HUDEP-2 (cell line): ENCODE data around the gene ARHGAP24.
"Not testable (repeated sequence)": the region's sequence is repeated elsewhere in the genome, so short reads cannot be mapped to it uniquely, and the experiment has no call there.

ENCODE experiments used
- DNase-seq, 76 experiments: peaks; one replicate each; lab custom pipeline; 2025; ENCODE audit not compliant: unreplicated experiment in 76 of 76; lab: John Stamatoyannopoulos, UW

ARHGAP24 gene

DNA sequence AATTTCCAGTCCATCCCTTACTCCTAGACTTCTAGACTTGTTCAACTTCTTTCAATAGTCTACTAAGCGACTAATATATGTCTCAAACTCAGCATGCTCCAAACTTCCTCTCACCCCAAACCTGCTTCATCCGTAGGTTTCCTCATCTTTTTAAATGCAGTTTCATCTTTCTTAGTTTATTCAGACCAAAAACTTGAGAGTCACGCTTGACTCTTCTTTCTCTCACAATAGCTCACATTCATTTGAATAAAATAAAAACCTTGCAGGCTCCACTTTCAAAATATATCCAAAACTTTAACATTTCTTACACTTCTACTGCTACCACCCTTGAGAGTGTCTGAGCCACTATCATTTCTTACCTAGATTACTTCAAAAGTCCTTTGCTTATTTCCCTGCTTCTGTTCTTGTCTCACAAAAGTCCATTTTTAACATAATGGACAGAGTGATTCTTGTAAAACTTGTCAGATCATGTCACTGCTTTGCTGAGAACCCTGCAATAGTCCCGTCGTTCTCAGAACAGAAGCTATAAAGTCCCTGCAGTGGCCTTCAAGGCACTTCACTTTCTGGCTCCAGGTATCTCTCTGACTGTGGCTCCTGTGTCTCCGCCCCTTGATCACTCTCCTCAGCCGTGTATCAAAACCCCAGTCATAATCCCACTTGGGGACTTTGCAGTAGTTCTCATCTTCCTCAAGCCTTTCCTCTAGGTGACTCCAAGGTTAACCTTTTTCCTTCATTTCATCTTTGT, 167.6 kb downstream of the ARHGAP24 start:
- DNase-seq = no peak

DNA sequence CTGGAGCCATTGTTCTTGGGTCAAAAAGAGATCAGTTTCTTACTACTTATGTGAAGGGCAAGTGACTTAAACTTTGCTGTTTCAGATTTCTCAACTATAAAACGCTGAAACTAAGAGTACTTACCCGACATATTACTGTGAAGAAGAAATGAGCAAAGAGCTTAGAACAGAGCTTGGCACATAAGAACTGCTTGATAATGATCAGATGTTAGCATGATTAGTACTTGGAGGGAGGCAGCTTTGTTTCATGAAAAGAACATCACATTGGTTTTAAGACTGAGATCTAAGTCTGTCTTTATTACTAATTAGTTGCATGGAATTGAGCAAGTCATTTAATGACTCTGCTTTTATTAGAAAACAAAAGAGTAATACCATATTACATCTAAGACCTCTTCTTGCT, 169.1 kb downstream of the ARHGAP24 start:
- no peak for DNase-seq

DNA sequence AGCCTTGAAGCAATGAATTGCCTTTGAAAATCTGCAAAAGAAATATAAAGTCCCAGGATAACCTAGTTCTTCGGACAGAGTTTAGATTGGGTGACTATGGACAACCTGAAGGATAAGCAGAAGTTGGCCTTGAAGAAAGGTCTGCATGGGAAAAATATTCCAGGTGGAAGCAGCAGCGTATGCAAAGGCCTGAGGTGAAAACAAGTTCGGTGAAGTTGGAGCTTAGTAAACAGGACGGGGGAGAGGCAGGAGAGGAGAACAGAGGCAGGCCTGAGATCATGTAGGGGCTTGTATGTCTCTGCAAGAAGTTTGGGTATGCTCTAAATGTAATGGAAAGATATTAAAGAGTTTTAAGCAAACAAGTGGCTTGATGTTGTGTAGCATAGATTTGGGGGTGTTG, 176.0 kb downstream of the ARHGAP24 start:
- DNase-seq = no peak

DNA sequence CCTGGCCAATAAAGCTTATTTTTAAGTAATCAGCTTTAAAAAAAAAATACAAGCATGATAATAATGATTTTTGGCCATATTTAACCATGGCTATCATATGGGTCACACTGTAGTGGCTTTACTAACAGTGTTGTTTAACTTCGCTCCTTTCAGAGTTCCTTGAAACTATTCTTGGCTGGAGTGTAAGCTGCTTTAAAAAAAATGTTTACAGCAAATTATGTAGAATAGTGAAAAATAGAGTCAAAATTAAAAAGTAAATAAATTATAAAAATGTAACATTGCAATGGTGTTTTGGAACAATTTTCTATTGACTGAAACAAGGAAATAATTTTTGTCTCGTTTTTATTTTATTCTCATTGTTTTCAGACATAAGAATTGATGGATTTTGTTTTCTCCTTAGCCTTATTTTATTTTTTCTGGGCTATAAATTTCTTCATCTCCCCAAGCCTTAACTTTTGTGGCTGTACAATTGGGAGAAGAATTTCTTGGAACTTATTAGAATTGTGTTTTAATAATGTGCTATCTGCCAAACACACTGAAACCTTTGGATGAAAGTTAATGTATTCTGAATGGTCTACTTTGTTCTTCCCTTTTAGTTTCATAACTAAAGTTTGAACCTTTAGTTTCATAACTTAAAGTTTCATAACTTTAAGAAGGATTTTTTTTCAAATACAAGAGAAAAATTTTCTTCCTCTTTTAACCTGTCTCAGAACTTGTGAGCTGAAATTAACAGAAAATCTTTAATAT, 182.0 kb downstream of the ARHGAP24 start:
- DNase-seq = no peak

DNA sequence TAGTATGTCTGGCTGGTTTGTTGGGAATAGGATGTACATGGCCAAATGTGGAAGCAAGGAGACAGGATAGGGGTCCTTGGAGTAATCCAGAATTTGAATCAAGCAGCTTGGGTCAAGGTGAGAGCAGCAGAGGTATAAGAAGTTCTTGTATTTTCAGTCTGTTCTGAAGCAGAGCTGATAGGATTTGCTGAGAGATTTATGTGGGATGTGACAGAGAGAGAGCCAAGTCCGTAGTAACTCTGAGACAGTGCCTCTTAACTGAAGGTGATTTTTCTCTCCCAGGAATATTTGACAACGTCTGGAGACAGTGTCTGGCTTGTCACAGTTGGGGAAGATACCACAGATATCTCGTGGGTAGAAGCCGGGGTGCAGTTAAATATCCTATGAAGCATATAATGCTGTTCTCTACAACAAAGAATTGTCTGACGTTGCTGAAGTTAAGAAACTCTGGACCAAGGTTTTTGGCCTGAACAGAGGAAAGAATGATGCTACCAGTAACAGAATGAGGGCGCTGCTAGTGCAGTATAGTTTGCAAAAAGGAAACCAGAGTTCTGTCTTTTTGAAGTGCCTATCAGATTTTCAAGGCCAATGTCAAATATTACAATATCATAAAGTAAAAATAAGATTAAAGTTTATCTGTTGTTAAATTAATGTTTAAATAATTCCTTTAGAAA, 184.0 kb downstream of the ARHGAP24 start:
- no peak for DNase-seq

DNA sequence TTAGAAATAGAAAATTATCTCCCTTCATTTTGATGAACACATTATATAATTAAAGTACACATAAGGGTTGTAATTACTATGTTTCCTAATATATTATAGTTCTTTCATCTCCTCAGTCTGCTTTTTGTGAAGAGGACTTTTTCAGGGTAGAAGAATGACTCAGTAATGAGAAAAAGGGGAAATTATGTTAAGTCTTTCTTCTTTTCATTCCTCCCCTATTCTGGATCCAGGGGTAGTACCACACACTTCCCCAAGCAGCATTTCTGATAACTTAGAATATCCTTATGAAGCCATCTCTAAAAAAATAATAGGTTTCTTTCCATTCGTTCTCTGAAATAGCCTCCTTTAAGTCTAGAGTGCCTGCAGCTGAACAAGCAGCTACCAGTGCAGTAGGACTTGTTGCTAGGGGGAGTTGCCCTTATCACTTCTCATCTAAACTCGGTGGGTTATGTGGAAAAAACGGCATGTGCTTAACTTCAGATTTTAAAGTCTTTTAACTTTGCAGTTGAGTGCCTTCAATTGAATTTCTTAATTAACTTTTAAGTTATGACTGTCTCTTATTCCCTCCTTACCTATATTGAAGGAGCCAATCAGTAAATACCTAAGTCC, 184.8 kb downstream of the ARHGAP24 start:
- no peak for DNase-seq

DNA sequence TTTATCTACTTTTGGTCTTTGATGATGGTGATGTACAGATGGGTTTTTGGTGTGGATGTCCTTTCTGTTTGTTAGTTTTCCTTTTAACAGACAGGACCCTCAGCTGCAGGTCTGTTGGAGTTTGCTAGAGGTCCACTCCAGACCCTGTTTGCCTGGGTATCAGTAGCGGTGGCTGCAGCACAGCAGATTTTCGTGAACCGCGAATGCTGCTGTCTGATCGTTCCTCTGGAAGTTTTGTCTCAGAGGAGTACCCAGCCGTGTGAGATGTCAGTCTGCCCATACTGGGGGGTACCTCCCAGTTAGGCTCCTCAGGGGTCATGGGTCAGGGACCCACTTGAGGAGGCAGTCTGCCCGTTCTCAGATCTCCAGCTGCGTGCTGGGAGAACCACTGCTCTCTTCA, 191.7 kb downstream of the ARHGAP24 start:
- not testable (repeated sequence) for DNase-seq

DNA sequence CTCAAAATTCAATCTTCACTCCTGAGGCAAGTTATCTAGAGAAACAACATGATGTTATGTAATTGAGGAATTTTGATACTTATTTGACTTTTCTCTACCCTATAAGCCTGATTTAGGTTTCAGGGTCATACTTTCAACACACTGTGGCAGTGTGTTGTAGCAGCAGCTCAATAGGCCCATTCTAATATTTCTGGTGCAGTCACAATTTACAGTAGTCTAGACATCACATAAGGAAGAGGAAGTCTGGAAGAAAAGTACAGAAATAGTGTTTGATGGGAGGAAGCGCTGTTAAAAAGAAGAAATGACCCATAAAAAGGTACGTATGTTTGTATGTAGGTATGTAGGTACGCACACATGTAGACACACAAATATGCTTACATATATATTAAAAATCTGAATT, 194.3 kb downstream of the ARHGAP24 start:
- DNase-seq = no peak

DNA sequence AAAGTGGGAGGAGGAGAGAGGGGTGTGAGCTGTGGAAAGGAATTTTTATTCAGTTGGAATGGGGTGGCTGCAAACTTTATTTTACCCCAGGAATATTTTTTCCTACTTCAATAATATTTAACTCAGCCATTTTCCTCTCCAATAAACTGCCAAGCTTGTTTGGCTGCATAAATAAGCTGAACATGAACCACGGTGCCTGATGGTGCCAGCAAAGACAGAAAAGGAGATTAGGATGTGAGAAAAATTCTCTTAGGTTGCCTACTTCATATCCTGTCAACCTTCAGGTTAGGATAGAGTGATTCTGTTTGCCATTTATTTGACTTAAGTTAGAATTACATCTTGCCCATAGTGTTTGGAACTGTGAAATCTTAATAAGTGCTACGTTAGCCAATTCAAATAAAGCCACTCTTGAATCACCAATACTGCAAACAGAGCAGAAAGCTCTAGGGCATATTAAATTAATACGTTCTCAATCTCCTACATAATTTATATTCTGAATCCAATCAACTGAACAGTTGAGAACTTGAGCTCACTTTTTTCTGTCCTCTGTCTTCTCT, 195.1 kb downstream of the ARHGAP24 start:
- no peak for DNase-seq

DNA sequence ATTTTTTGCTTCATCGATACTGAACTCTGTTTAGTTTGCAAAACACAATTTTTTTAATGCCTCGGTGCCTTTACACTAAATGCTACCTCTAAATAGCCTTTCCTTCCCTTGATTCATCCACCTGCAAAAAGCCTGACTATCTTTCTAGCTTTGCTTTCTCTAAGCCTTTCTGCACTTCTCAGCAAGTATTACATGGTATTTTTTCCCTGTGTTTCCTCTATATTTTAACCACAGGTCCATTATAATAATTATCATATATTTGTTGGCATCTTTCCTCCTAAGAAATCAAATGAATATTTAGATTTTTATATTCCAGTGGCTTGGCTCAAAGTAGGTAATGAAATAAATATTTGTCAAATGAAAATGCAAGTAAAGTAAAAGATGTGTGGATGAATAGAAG, 196.2 kb downstream of the ARHGAP24 start:
- DNase-seq = no peak

DNA sequence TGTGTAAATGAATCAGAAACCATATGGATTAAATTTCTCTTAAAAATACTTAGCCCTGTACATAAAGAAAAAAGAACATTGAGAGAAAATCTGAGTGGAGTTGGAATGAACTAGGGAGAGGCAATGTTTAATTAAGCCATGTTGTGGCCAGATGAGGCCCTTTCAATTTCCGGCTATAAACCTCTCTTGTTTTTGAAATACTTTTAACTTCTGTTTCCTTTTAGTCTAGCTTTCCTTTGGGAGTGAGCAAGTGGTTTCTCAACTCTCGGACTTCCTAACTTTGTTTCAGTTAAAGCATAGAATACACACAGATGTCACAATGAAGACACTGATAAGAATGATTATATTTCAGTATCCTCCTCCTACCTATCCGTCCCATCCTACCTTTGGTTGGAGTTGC, 197.2 kb downstream of the ARHGAP24 start:
- DNase-seq = no peak

DNA sequence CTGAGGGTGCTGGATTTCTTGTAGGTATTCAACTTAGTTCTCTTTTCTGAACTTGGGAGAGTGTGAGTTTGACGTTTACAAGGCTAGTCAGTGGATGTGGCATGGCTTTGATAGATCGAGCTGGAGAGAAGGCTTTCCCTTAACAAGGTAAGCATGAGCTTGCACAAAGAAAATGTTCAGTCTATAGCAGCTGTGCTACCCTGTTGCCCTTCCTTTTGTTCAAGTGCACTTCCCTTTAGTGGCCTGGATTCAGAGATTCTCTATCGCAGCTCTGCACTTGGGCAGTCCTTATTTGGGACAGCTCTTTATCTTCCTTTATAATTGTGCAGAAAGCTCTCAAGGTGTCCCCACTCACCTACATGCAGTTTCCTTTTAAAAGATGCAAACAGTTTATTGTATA, 198.0 kb downstream of the ARHGAP24 start:
- DNase-seq = no peak

DNA sequence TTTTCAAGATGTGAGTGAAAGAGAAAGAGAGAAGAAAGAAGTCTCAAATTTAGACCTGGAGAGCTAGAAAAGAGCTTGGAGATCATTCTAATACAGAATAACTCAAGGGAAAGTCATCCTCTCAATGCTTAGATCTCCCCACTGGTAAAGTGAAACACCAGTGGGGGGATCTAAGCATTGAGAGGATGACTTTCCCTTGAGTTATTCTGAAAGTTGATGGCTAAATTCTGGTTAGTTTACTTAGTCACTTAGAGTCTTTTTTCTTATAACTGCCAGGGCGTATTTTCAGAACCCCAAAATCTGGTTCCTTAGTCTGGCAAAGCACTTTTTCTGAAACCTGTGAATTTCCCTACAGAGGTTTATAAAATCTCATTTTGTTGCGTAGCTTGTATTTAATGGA, 198.6 kb downstream of the ARHGAP24 start:
- no peak for DNase-seq

DNA sequence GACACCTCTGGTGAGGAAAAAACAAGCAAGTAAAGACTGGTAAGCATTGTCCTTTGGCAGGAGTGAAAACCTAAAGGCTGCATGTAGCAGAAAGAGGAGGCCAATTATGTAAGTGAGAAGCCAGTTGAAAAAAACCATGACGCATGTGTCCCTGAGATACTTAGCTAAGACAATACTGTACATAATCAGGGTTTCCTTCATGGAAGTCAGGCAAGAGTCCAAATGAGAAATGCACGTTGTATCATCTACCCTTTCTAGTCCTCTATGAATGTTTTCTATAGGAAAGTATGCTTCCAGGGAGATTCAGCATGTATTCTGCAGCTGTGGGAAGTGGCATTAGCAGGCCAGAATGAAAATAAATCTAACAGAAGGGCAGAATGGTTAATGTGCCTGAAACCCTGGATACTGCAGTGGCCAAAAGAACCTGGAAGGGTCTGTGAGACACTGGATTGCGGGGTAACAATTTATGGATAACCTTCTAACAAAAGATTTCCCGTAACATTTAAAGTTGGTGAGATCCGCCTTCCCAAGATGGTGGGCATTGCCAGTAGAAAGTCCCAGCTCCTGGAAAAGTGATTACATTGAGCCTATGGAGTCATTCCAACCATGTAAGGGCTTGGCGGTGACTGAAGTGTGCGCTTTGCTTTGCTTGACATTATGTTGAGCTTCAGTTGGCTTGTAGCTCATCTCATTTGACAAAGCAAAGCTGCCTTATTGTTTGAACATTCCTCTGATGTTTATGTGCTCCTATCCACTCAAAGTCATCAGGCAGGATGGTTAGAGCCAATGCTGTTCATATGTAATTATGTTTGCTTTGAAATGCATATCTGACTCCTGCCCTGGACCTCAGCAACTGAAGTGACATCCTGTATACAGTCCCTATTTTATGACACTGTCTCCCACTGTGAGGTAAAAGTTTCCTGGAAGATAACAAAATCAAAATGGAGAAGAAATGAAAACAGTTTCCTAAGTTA, 200.4 kb downstream of the ARHGAP24 start:
- DNase-seq = no peak

DNA sequence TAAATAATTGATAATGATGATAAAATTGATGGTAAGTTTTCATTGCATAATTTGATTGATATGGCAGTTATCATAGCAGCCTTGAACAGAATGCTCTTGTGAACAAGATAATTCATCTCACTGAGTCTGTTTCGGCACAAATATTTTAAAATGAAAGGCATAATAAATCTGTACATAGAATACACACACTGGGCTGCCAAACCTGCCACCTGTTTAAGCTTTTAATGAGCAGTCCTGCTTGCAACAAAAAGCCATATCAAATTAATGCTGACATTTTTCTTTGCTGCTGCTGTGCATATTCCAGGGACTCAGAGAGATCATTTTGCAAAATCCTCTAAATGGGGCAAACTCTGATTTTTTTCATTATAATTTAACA, 201.1 kb downstream of the ARHGAP24 start:
- DNase-seq = no peak

DNA sequence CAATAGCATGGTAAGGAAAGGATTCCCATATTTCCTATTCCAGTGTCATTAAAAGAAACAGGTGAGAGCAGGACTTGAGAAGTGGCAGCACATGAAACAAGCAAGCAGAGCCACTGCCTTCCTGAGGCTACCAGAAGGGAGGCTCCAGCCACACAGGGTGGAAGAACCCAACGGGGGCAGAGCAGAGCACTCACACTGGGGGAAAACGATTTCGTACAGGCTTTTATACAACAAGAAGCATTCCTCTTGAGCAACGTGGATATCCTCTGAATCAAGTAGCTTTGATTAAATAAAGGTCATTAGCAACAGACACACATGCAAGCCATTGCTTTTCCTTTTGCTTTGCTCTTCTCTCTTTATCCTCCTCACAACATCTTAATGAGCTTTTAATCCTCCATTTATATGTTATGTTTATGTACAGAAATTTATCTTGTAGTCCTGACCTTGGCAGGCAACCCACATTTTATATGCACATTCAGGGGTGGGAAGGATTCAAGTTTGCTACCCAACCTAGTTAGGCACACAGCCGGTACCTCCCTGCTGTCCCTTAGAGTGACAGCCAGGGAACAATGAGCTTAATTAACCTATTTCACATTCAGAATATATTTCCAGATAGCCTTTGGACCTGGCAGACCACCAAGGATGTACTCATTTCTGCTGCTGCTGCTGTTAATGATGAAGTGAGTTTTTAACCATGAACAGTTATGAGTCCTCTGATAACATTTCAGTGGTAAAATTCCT, 202.1 kb downstream of the ARHGAP24 start:
- no peak for DNase-seq

DNA sequence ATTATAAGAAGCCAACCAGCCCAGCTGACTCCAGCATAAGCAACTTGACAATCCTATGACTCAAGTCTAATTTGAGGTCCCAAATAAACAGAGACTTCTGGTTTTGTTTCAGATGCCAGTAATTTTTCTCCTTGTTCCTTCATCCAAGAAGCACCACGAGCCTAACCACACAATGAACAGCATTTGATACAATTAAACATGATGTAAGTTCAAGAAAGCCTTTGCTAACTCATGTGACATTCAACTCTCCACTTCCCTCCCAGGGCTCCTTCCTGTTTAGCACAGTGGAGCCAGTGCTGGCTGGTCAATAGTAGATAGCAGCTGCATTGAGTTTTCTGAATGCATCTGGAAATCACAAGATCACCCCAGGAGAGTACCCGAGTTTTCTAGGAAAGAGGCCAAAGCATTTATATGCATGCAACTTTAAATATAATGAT, 206.3 kb downstream of the ARHGAP24 start:
- DNase-seq = no peak

DNA sequence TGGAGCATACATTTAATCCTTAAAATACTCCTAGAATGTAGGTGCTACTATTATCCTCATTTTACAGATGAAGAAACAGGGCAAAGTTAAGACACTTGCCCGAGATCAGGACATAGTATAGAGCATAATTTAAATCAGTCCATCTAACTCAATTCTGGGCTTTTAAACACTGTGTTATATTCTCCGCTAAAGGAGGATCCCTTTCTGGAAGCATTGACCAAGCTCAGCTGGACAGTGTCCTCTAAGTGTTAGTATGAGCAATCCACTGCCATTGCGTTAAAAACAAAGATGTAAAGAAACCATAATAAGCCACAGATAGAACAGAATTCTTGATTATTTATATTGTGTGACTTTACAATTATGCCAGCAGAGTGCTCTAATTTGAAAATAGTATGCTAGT, 207.0 kb downstream of the ARHGAP24 start:
- no peak for DNase-seq

DNA sequence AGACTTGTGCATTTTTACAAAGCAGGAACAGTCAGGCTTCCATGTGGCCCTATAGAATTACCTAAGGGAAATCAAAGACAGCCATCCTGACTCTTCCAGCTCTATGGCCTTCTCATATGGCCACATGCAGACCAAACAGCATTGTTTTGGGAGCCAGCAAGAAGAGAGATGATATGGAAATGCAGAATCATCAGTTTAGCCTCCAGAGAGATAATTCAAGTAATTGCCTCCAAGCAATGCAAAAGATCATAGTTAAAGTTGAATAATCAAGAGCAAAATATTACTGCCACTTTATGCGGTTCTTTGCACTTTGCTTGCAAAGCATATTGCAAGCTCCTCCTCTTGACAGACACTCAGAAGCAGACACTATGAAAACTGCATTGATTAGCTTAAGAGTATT, 207.4 kb downstream of the ARHGAP24 start:
- DNase-seq = no peak
